Upper lobe of left lung (tissue), 6 donors: Measurements from ENCODE around the gene CERK. TPM values are rescaled to one million over a fixed set of nuclear protein-coding genes. Genes with fewer than 3 reads are reported as not detected.

Source experiments
- ATAC-seq, 2 donors: fragments of 200-7000 bp; cut with Tn5 transposase; one replicate each; pipeline ENCODE4 v1.9.1; 2022; ENCODE audit warnings: mild to moderate bottlenecking in 2 of 2, moderate library complexity in 2 of 2; ENCODE audit not compliant: low FRiP score in 2 of 2
- DNase-seq, 2 donors: peaks; one replicate each; pipeline ENCODE4 v3.0.0-alpha.2; 2019 to 2020
- H3K27ac ChIP-seq, 4 donors: fragments of 200-600 bp; sonication (generic); one replicate each; pipeline ENCODE4 v1.5.1; 2016 to 2019
- H3K27me3 ChIP-seq, 4 donors: fragments of 200-600 bp; sonication (generic); one replicate each; pipeline ENCODE4 v1.5.1; 2017 to 2019
- H3K36me3 ChIP-seq, 4 donors: fragments of 200-600 bp; sonication (generic); one replicate each; pipeline ENCODE4 v1.5.1; 2016 to 2019
- H3K4me1 ChIP-seq, 4 donors: fragments of 200-600 bp; sonication (generic); one replicate each; pipeline ENCODE4 v1.5.1; 2018 to 2019
- H3K4me3 ChIP-seq, 4 donors: fragments of 200-600 bp; sonication (generic); one replicate each; pipeline ENCODE4 v1.5.1; 2017 to 2019; ENCODE audit warnings: mild to moderate bottlenecking in 2 of 4, moderate library complexity in 1 of 4
- H3K9me3 ChIP-seq, 4 donors: fragments of 200-600 bp; sonication (generic); one replicate each; pipeline ENCODE4 v1.5.1; 2018 to 2019
- EP300 ChIP-seq, 4 donors: sonication (generic); formaldehyde crosslinking; IDR thresholded peaks; one replicate each; pipeline ENCODE4 v1.5.1; 2017; ENCODE audit warnings: antibody characterized with exemption in 4 of 4, control low read depth in 2 of 4
- POLR2A ChIP-seq, 4 donors: fragments of 450-650 bp; IDR thresholded peaks; one replicate each; pipeline ENCODE4 v1.5.1; 2016 to 2017; ENCODE audit warnings: antibody characterized with exemption in 4 of 4, mild to moderate bottlenecking in 2 of 4
- POLR2AphosphoS5 ChIP-seq, 2 donors: sonication (generic); formaldehyde crosslinking; IDR thresholded peaks; one replicate each; pipeline ENCODE4 v1.5.1; 2017; ENCODE audit warnings: antibody characterized with exemption in 2 of 2
- WGBS, 2 donors: methylation state at CpG; one replicate each; pipeline ENCODE4 v1.1.5; 2017 to 2018; 5-methylcytosine and 5-hydroxymethylcytosine counted together
- total RNA-seq, 6 donors: library from RNA; depleted of rRNA in 4 of 6; stranded (reverse); fragments of >200 nt in 4 of 6; gene quantifications; one replicate each; pipeline versions ENCODE4 v1.1.0 to v1.2.1, GENCODE V29; 2016 to 2021
- TF ChIP-seq, protein P1 (sequence below), 6 experiments: fragments of 450-650 bp in 4 of 6; fragments of 200-600 bp in 2 of 6; sonication (generic) in 2 of 6; IDR thresholded peaks; one replicate each; pipeline ENCODE4 v1.5.1; 2016 to 2019; ENCODE audit warnings: antibody characterized with exemption in 6 of 6
- donor health status: DM: no; HTN: no; CAD: no; lungs with moderate emphysema.
- donor health status: DM: no; HTN: yes; CAD: no; lungs with severe emphysema.

Gene CERK
- total RNA-seq, 6 donors from 2014 or later = 26.9 to 55.5 (median 32.7) TPM

DNA sequence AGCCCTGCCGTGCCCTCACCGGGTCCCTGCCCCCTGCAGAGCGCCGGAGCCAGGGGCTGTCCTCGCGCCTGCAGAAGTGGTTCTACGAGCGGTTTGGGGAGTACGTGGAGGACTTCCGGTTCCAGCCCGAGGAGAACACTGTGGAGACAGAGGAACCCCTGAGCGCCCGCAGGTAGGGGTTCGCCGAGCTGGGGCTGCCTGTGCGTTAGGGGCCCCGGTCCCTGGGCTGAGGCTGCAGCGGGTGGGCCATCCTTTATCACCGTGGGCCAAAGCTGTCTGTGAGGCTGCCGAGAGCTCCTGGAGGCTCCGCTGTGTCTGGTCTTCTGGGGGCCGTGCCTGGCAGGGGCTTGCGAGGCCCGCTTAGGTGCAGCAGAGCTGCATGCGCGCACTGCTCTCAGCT lies 75.1 kb downstream of the CERK start:
- no peak for ATAC-seq
- WGBS, 2 donors = 85% methylated on average over 12 of the region's 26 CpGs; no CpG with 5 or more reads in 1 of the 2 donors
- DNase-seq = peak in 1 of 2 donors; percentile 74
- Histone ChIP-seq H3K27ac (no peak overlapping the region), H3K4me1 (peaks cover 0 to 11% (median 5%) of the 10 kb centered on the region in 4 donors), H3K36me3 (peaks cover 14 to 64% (median 42%) of the 10 kb centered on the region in 4 donors), H3K9me3 (no peaks in the 10 kb centered on the region), H3K27me3 (no peaks in the 10 kb centered on the region), H3K4me3 (no peak overlapping the region)
- no peak for TF ChIP-seq POLR2AphosphoS5 (IDR thresholded peaks at IDR 0.05)
- TF ChIP-seq POLR2A (IDR thresholded peaks at IDR 0.05) = no peak
- TF ChIP-seq, protein P1, sequence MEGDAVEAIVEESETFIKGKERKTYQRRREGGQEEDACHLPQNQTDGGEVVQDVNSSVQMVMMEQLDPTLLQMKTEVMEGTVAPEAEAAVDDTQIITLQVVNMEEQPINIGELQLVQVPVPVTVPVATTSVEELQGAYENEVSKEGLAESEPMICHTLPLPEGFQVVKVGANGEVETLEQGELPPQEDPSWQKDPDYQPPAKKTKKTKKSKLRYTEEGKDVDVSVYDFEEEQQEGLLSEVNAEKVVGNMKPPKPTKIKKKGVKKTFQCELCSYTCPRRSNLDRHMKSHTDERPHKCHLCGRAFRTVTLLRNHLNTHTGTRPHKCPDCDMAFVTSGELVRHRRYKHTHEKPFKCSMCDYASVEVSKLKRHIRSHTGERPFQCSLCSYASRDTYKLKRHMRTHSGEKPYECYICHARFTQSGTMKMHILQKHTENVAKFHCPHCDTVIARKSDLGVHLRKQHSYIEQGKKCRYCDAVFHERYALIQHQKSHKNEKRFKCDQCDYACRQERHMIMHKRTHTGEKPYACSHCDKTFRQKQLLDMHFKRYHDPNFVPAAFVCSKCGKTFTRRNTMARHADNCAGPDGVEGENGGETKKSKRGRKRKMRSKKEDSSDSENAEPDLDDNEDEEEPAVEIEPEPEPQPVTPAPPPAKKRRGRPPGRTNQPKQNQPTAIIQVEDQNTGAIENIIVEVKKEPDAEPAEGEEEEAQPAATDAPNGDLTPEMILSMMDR (IDR thresholded peaks at IDR 0.05) = no peak
- no peak for TF ChIP-seq EP300 (IDR thresholded peaks at IDR 0.05)

DNA sequence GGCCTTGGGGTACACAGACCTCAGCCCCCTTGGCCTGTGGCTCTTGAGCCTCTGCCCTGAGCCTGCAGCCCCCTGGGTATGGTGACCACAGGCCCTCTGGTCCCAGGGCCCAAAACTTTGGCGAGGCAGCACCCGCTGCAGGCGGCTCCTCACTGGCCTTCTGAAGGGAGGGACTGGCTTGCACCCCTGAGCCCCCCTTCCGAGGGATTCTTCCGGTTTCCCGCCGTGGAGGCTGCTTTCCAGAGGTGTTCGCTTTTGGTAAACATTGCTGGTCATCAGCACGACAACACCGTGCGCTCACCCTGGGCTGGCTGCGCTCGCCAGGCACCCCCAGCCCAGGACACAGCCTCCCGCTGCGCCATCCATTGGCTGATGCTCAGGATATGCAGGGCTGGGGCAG lies 75.8 kb downstream of the CERK start:
- DNase-seq (peak in 1 of 2 donors; percentile 58), ATAC-seq (no peak)
- Histone ChIP-seq H3K27ac (no peak overlapping the region), H3K9me3 (no peaks in the 10 kb centered on the region), H3K4me1 (peaks cover 0 to 11% (median 5%) of the 10 kb centered on the region in 4 donors), H3K27me3 (no peaks in the 10 kb centered on the region), H3K4me3 (no peak overlapping the region), H3K36me3 (peaks cover 6 to 57% (median 38%) of the 10 kb centered on the region in 4 donors)
- no peak for TF ChIP-seq POLR2AphosphoS5 (IDR thresholded peaks at IDR 0.05)
- TF ChIP-seq, protein P1 (IDR thresholded peaks at IDR 0.05) = no peak
- 87 to 100% methylated on average over 4 to 15 of the region's 15 CpGs for WGBS, 2 donors

- ATAC-seq (no peak), DNase-seq (peak in 1 of 2 donors; percentile 80)
- Histone ChIP-seq H3K9me3 (no peaks in the 10 kb centered on the region), H3K4me3 (no peak overlapping the region), H3K27me3 (no peaks in the 10 kb centered on the region), H3K36me3 (peaks cover 5 to 48% (median 29%) of the 10 kb centered on the region in 4 donors), H3K4me1 (peaks cover 0 to 11% (median 5%) of the 10 kb centered on the region in 4 donors), H3K27ac (peak overlapping the region in 1 of 4 donors; percentile 26)
- no peak for TF ChIP-seq POLR2A (IDR thresholded peaks at IDR 0.05)
- TF ChIP-seq, protein P1 (IDR thresholded peaks at IDR 0.05) = no peak
- no peak for TF ChIP-seq POLR2AphosphoS5 (IDR thresholded peaks at IDR 0.05)
- TF ChIP-seq EP300 (IDR thresholded peaks at IDR 0.05) = no peak
- 80 to 86% methylated on average over 8 to 20 of the region's 22 CpGs for WGBS, 2 donors
Observed at GRCh38 chr22:46661221-46661851, 76.7 kb downstream of the CERK start.

- H3K27me3 ChIP-seq = no peaks in the 10 kb centered on the region
- WGBS, 2 donors = 51 to 65% methylated on average over 6 to 10 of the region's 11 CpGs
- peaks cover 0 to 11% (median 5%) of the 10 kb centered on the region in 4 donors for H3K4me1 ChIP-seq
- DNase-seq = peak in 1 of 2 donors; percentile 41
- no peak overlapping the region for H3K4me3 ChIP-seq
- H3K36me3 ChIP-seq = peaks cover 0 to 42% (median 24%) of the 10 kb centered on the region in 4 donors
- no peaks in the 10 kb centered on the region for H3K9me3 ChIP-seq
- no peak for ATAC-seq
- TF ChIP-seq POLR2A (IDR thresholded peaks at IDR 0.05) (no peak), POLR2AphosphoS5 (IDR thresholded peaks at IDR 0.05) (no peak), EP300 (IDR thresholded peaks at IDR 0.05) (no peak)
- TF ChIP-seq, protein P1 (IDR thresholded peaks at IDR 0.05) = no peak
- peak overlapping the region in 1 of 4 donors; percentile 26 for H3K27ac ChIP-seq
Observed at GRCh38 chr22:46660604-46661201, 77.3 kb downstream of the CERK start.
